GM18867 (cell line): ENCODE data around the gene NKD1.
"Not testable (repeated sequence)": the region's sequence is repeated elsewhere in the genome, so short reads cannot be mapped to it uniquely, and the experiment has no call there.

Experiments
- ATAC-seq: cut with Tn5 transposase; IDR thresholded peaks from one replicate; pipeline ENCODE4 v1.9.1; 2021; ENCODE audit warnings: mild to moderate bottlenecking, moderate library complexity; ENCODE audit not compliant: unreplicated experiment

NKD1 gene

GRCh38 chr16:50519602-50520001, 28.6 kb upstream of the NKD1 start:
- ATAC-seq, result no peak

- ATAC-seq, result no peak
Observed at GRCh38 chr16:50520451-50521245, 27.5 kb upstream of the NKD1 start.

GRCh38 chr16:50521246-50521900, 26.8 kb upstream of the NKD1 start:
- ATAC-seq, result no peak

GRCh38 chr16:50522324-50522723, 25.9 kb upstream of the NKD1 start:
- ATAC-seq, result no peak

GRCh38 chr16:50523710-50524109, 24.5 kb upstream of the NKD1 start:
- ATAC-seq, result no peak

- no peak for ATAC-seq
Observed at GRCh38 chr16:50525262-50525661, 22.9 kb upstream of the NKD1 start.

GRCh38 chr16:50525716-50526115, 22.5 kb upstream of the NKD1 start:
- ATAC-seq, result no peak

GRCh38 chr16:50526249-50526648, 21.9 kb upstream of the NKD1 start:
- no peak for ATAC-seq

- no peak for ATAC-seq
Observed at GRCh38 chr16:50526796-50527195, 21.4 kb upstream of the NKD1 start.

GRCh38 chr16:50528820-50529219, 19.4 kb upstream of the NKD1 start:
- ATAC-seq, result no peak

- ATAC-seq, result no peak
Observed at GRCh38 chr16:50529334-50529733, 18.9 kb upstream of the NKD1 start.

- ATAC-seq, result no peak
Observed at GRCh38 chr16:50530277-50531236, 17.6 kb upstream of the NKD1 start.

GRCh38 chr16:50531359-50531758, 16.8 kb upstream of the NKD1 start:
- ATAC-seq, result no peak

- no peak for ATAC-seq
Observed at GRCh38 chr16:50531901-50532300, 16.3 kb upstream of the NKD1 start.

GRCh38 chr16:50532576-50532975, 15.6 kb upstream of the NKD1 start:
- ATAC-seq, result no peak

- no peak for ATAC-seq
Observed at GRCh38 chr16:50533317-50533716, 14.9 kb upstream of the NKD1 start.

GRCh38 chr16:50534091-50534490, 14.1 kb upstream of the NKD1 start:
- no peak for ATAC-seq

GRCh38 chr16:50534556-50534955, 13.6 kb upstream of the NKD1 start:
- ATAC-seq, result no peak

GRCh38 chr16:50534958-50535357, 13.2 kb upstream of the NKD1 start:
- no peak for ATAC-seq

- ATAC-seq, result no peak
Observed at GRCh38 chr16:50535506-50536257, 12.5 kb upstream of the NKD1 start.

GRCh38 chr16:50536258-50536645, 11.9 kb upstream of the NKD1 start:
- ATAC-seq, result not testable (repeated sequence)
